ENCODE data around the gene TESK2.

GRCh38 chr1:45334308-45335245 is 156.4 kb downstream of the TESK2 start:
- TF ChIP-seq FOXJ3 (CRISPR knock-in tag; IDR thresholded peaks at IDR 0.05) (no peak), EP300 (IDR thresholded peaks at IDR 0.05; ENCODE audit: borderline replicate concordance in 1 of 2, low read depth in 1 of 2, low read length in 1 of 2) (no peak), EZH2phosphoT487 (IDR thresholded peaks at IDR 0.05; ENCODE audit: borderline replicate concordance, low read depth) (no peak)
